Epithelial cell of esophagus (primary cell): ENCODE results near the gene STMP1.

Experiments used
- DNase-seq: peaks from one replicate; pipeline ENCODE4 v3.0.0; 2010; ENCODE audit warnings: low read depth
- H3K4me3 ChIP-seq: 2 replicates; pipeline ENCODE4 v1.5.1; 2011; ENCODE audit warnings: mild to moderate bottlenecking, low read length, control low read depth
- CTCF ChIP-seq: IDR thresholded peaks from 2 replicates; pipeline ENCODE4 v1.5.1; 2011; ENCODE audit warnings: low read depth, mild to moderate bottlenecking, low read length, control low read depth, inconsistent platforms; ENCODE audit not compliant: insufficient read depth; ENCODE audit errors: missing control alignments

The STMP1 gene

GRCh38 chr7:135713836-135714470 is 51.6 kb downstream of the STMP1 start:
- no peak overlapping the region for H3K4me3 ChIP-seq
- peak; percentile 31 for DNase-seq
- no peak for TF ChIP-seq CTCF

GRCh38 chr7:135714534-135715009 is 52.3 kb downstream of the STMP1 start:
- H3K4me3 ChIP-seq = no peak overlapping the region
- TF ChIP-seq CTCF = no peak
- peak; percentile 83 for DNase-seq

DNA sequence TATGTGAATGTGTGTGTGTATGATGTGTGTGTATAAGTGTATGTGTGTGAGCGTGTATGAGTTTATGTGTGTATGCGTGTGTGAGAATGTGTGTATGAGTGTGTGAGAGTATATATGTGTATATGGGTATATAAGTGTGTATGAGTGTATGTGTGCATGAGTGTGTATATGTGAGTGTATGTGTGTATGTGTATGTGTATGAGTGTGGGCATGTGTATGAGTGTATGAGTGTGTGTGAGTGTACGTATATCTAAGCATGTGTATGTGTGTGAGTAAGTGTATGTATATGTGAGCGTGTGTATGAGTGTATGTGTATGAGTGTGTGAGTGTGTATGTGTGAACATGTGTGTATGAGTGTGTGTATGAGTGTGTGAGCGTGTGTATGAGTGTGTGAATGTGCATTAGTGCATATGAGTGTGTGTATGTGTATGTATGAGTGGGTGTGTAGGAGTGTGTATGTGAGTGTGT is 52.8 kb downstream of the STMP1 start:
- TF ChIP-seq CTCF = no peak
- no peak overlapping the region for H3K4me3 ChIP-seq
- DNase-seq = no peak

GRCh38 chr7:135715673-135716072 is 53.4 kb downstream of the STMP1 start:
- no peak for TF ChIP-seq CTCF
- DNase-seq = no peak

DNA sequence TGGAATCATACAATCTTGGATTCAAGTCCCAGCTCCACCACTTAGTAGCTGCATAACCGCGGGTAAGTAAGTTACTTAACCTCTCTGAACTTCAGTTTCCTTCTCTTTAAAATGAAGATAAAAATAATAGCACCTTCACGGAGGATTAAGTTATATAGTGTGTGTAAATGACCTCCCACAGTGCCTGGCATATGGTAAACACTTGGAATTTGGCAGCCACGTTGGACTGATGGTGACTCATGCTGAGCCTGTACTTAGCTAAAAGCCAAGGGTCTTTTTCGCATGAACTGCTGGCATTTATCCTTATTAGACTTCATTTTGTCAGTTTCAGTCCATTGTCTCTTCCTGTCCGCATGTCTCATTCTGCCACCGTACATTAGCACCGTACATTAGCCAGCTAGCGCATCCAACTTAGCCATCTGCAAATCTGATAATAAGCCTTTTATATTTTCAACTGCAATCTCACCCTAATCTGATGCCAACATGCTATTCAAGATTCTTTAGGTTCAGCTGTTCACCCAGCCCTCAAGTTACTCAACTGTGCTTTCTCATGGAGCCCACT is 54.4 kb downstream of the STMP1 start:
- peak; percentile 61 for DNase-seq
- H3K4me3 ChIP-seq = no peak overlapping the region
- no peak for TF ChIP-seq CTCF

More at GRCh38 chr7:135715673-135716072, 53.4 kb downstream of the STMP1 start:
- H3K4me3 ChIP-seq = no peak overlapping the region

GRCh38 chr7:135717693-135718092 is 55.4 kb downstream of the STMP1 start:
- TF ChIP-seq CTCF = no peak
- DNase-seq = no peak
- H3K4me3 ChIP-seq = no peak overlapping the region
